ENCODE data around the gene ABCD2. TPM values are rescaled to one million over a fixed set of nuclear protein-coding genes. Genes with fewer than 3 reads are reported as not detected.
A peak's percentile ranks its signal among the peaks of the same experiment; 100 is the strongest.

ABCD2 gene
- total RNA-seq, 2 experiments from 2014 or later, result 1.6 to 2.2 TPM

GRCh38 chr12:39638178-39638577 is 18.6 kb upstream of the ABCD2 start:
- Histone ChIP-seq H3K4me1 (ENCODE audit: insufficient read depth, low read length) (no peaks in the 10 kb centered on the region), H3K4me3 (ENCODE audit: low read length) (no peak overlapping the region), H3K36me3 (ENCODE audit: insufficient read depth, low read length) (no peaks in the 10 kb centered on the region), H3K27ac (ENCODE audit: low read depth in 1 of 2, low read length in 2 of 2) (no peak overlapping the region), H3K9me3 (ENCODE audit: control insufficient read depth in 1 of 2, insufficient read depth in 1 of 2, low read length in 2 of 2) (no peaks in the 10 kb centered on the region), H3K27me3 (ENCODE audit: control insufficient read depth in 1 of 2, insufficient read depth in 2 of 2, low read length in 2 of 2) (no peaks in the 10 kb centered on the region)
- Mint-ChIP-seq H3K36me3 (ENCODE audit: low read depth) (no peaks in the 10 kb centered on the region), H3K9me3 (peaks cover 2% of the 10 kb centered on the region), H3K4me3 (no peak overlapping the region), H3K4me1 (ENCODE audit: low read depth) (no peaks in the 10 kb centered on the region), H3K27me3 (no peaks in the 10 kb centered on the region), H3K27ac (no peak overlapping the region)
- no peak for TF ChIP-seq CTCF (IDR thresholded peaks at IDR 0.05)
- no peak for DNase-seq
- ATAC-seq (ENCODE audit: poor library complexity), result no peak
- intact Hi-C loops (cut with DNase I, micrococcal nuclease), result no loop called here
- CTCF ChIA-PET, result interaction anchor here (1.1 kb wide), 1 partner anchor 16 kb away, joined by 5 read pairs; no protein-coding TSS in a partner anchor
- POLR2A ChIA-PET, result interaction anchor here (3.2 kb wide), 1 partner anchor 18 kb away, joined by 13 read pairs; the partner anchor contains the start of gene ABCD2

GRCh38 chr12:39632670-39633069 is 13.1 kb upstream of the ABCD2 start:
- Mint-ChIP-seq H3K9me3 (peaks cover 2% of the 10 kb centered on the region), H3K4me1 (ENCODE audit: low read depth) (peaks cover 28% of the 10 kb centered on the region)
- POLR2A ChIA-PET, result interaction anchor here (1.2 to 1.6 kb wide), 2 partner anchors 12 to 13 kb away, joined by 3 to 4 read pairs; partner anchors contain the start of gene ABCD2

GRCh38 chr12:39628836-39629235 is 9.2 kb upstream of the ABCD2 start:
- Histone ChIP-seq H3K9me3 (ENCODE audit: control insufficient read depth in 1 of 2, insufficient read depth in 1 of 2, low read length in 2 of 2) (peaks cover 0 to 3% of the 10 kb centered on the region in 2 experiments), H3K4me3 (ENCODE audit: low read length) (no peak overlapping the region), H3K4me1 (ENCODE audit: insufficient read depth, low read length) (peaks cover 15% of the 10 kb centered on the region), H3K27ac (ENCODE audit: low read depth in 1 of 2, low read length in 2 of 2) (peak overlapping the region in 1 of 2 donors; percentile 31), H3K36me3 (ENCODE audit: insufficient read depth, low read length) (no peaks in the 10 kb centered on the region), H3K27me3 (ENCODE audit: control insufficient read depth in 1 of 2, insufficient read depth in 2 of 2, low read length in 2 of 2) (no peaks in the 10 kb centered on the region)
- Mint-ChIP-seq H3K27ac (peak overlapping the region; percentile 80), H3K4me3 (peak overlapping the region; percentile 46), H3K4me1 (ENCODE audit: low read depth) (peaks cover 46% of the 10 kb centered on the region), H3K9me3 (no peaks in the 10 kb centered on the region), H3K36me3 (ENCODE audit: low read depth) (no peaks in the 10 kb centered on the region), H3K27me3 (no peaks in the 10 kb centered on the region)
- peak; percentile 77 for ATAC-seq (ENCODE audit: poor library complexity)
- ChIA-PET POLR2A (interaction anchor here (0.9 to 2.6 kb wide), 3 partner anchors 9 to 55 kb away, joined by 4 to 33 read pairs (median 5); partner anchors contain the start of gene ABCD2), CTCF (interaction anchor here (2.2 kb wide), 1 partner anchor 9 kb away, joined by 11 read pairs; the partner anchor contains the start of gene ABCD2)
- intact Hi-C loops (cut with DNase I, micrococcal nuclease), result loop anchor here in 1 of 2 experiments (10.0 kb wide), 1 partner anchor 56 kb away; no protein-coding TSS in a partner anchor
- DNase-seq, result peak in 4 of 14 experiments; percentile 10 to 83 (median 52)
- TF ChIP-seq CTCF (IDR thresholded peaks at IDR 0.05), result no peak

More at GRCh38 chr12:39632670-39633069, 13.1 kb upstream of the ABCD2 start:
- no peaks in the 10 kb centered on the region for H3K9me3 ChIP-seq (ENCODE audit: control insufficient read depth in 1 of 2, insufficient read depth in 1 of 2, low read length in 2 of 2)
- intact Hi-C loops (cut with DNase I, micrococcal nuclease), result no loop called here
- TF ChIP-seq CTCF (IDR thresholded peaks at IDR 0.05), result no peak
- H3K4me1 ChIP-seq (ENCODE audit: insufficient read depth, low read length), result peaks cover 6% of the 10 kb centered on the region
- no peak overlapping the region for H3K4me3 ChIP-seq (ENCODE audit: low read length)
- Mint-ChIP-seq H3K36me3 (ENCODE audit: low read depth) (no peaks in the 10 kb centered on the region), H3K4me3 (no peak overlapping the region), H3K27me3 (no peaks in the 10 kb centered on the region), H3K27ac (no peak overlapping the region)
- CTCF ChIA-PET, result interaction anchor here (1.2 kb wide), 1 partner anchor 10 kb away, joined by 3 read pairs; no protein-coding TSS in a partner anchor
- no peaks in the 10 kb centered on the region for H3K27me3 ChIP-seq (ENCODE audit: control insufficient read depth in 1 of 2, insufficient read depth in 2 of 2, low read length in 2 of 2)
- DNase-seq, result no peak
- no peak overlapping the region for H3K27ac ChIP-seq (ENCODE audit: low read depth in 1 of 2, low read length in 2 of 2)
- no peaks in the 10 kb centered on the region for H3K36me3 ChIP-seq (ENCODE audit: insufficient read depth, low read length)
- ATAC-seq (ENCODE audit: poor library complexity), result no peak

Data from CD4-positive, alpha-beta T cell (primary cell).